GM19467 (cell line): Measurements from ENCODE around the gene CAMK2B.

Experiments
- ATAC-seq: cut with Tn5 transposase; IDR thresholded peaks from one replicate; pipeline ENCODE4 v1.9.1; 2021; ENCODE audit warnings: mild to moderate bottlenecking, moderate library complexity; ENCODE audit not compliant: unreplicated experiment

The CAMK2B gene

GRCh38 chr7:44287488-44288380 lies 37.7 kb downstream of the CAMK2B start:
- no peak for ATAC-seq

- ATAC-seq = no peak
These were observed 38.5 kb downstream of the CAMK2B start for GRCh38 chr7:44286618-44287487.

- ATAC-seq = no peak
These were observed 39.2 kb downstream of the CAMK2B start for GRCh38 chr7:44286182-44286617.

GRCh38 chr7:44285561-44285960 lies 39.8 kb downstream of the CAMK2B start:
- ATAC-seq = no peak

GRCh38 chr7:44284881-44285541 lies 40.4 kb downstream of the CAMK2B start:
- ATAC-seq = no peak

- no peak for ATAC-seq
These were observed 41.2 kb downstream of the CAMK2B start for GRCh38 chr7:44284216-44284615.

GRCh38 chr7:44283381-44284211 lies 41.8 kb downstream of the CAMK2B start:
- no peak for ATAC-seq

GRCh38 chr7:44282601-44283171 lies 42.7 kb downstream of the CAMK2B start:
- no peak for ATAC-seq

GRCh38 chr7:44281811-44282600 lies 43.4 kb downstream of the CAMK2B start:
- ATAC-seq = no peak

- no peak for ATAC-seq
These were observed 44.2 kb downstream of the CAMK2B start for GRCh38 chr7:44280993-44281721.

GRCh38 chr7:44280636-44280992 lies 44.8 kb downstream of the CAMK2B start:
- ATAC-seq = no peak

GRCh38 chr7:44279731-44280505 lies 45.5 kb downstream of the CAMK2B start:
- ATAC-seq = no peak

- ATAC-seq = no peak
These were observed 46.1 kb downstream of the CAMK2B start for GRCh38 chr7:44279286-44279685.

- ATAC-seq = no peak
These were observed 46.8 kb downstream of the CAMK2B start for GRCh38 chr7:44278451-44279161.

- no peak for ATAC-seq
These were observed 47.5 kb downstream of the CAMK2B start for GRCh38 chr7:44277851-44278250.

GRCh38 chr7:44277391-44277790 lies 48.0 kb downstream of the CAMK2B start:
- no peak for ATAC-seq

GRCh38 chr7:44276571-44277221 lies 48.7 kb downstream of the CAMK2B start:
- no peak for ATAC-seq
